Prostate gland (tissue), 2 donors: ENCODE results near the gene HECW1. TPM values are rescaled to one million over a fixed set of nuclear protein-coding genes. Genes with fewer than 3 reads are reported as not detected.

Source experiments
- DNase-seq: peaks from one replicate; pipeline ENCODE4 v3.0.0-alpha.2; 2019; ENCODE audit warnings: low spot score
- H3K27ac ChIP-seq, 2 donors: fragments of 200-600 bp; sonication (generic); 2 replicates each; pipeline ENCODE4 v1.5.1; 2017 to 2019
- H3K27me3 ChIP-seq: fragments of 200-600 bp; sonication (generic); replicated peaks from 2 replicates; pipeline ENCODE4 v1.5.1; 2019; ENCODE audit not compliant: insufficient read depth
- H3K36me3 ChIP-seq, 2 donors: fragments of 200-600 bp; sonication (generic); 1 replicate in 1 of 2; 2 replicates in 1 of 2; pipeline versions ENCODE4 v1.5.1 to v1.8.1; 2017 to 2019
- H3K4me1 ChIP-seq: fragments of 200-600 bp; sonication (generic); replicated peaks from 2 replicates; pipeline ENCODE4 v1.5.1; 2019
- H3K4me3 ChIP-seq, 2 donors: fragments of 200-600 bp; sonication (generic); 2 replicates each; pipeline ENCODE4 v1.5.1; 2017 to 2019
- H3K9me3 ChIP-seq: fragments of 200-600 bp; sonication (generic); 2 replicates; pipeline ENCODE4 v1.5.1; 2017
- POLR2A ChIP-seq: fragments of 450-650 bp; IDR thresholded peaks from one replicate; pipeline ENCODE4 v1.6.1; 2016; ENCODE audit warnings: antibody characterized with exemption, mild to moderate bottlenecking
- POLR2AphosphoS5 ChIP-seq: sonication (generic); formaldehyde crosslinking; IDR thresholded peaks from one replicate; pipeline ENCODE4 v1.6.1; 2017; ENCODE audit warnings: antibody characterized with exemption
- WGBS: methylation state at CpG from one replicate; pipeline ENCODE4 v1.1.5; 2018; 5-methylcytosine and 5-hydroxymethylcytosine counted together
- intact Hi-C: fragments of 100-400 bp; cut with DNase I; formaldehyde crosslinking; loops from one replicate; pipeline ENCODE4 v1.14.2; 2022
- total RNA-seq, 2 donors: library from RNA; depleted of rRNA; stranded (reverse); fragments of >200 nt; gene quantifications; one replicate each; pipeline ENCODE4 v1.1.0, GENCODE V29; 2016
- TF ChIP-seq, protein P1 (sequence below), 4 experiments: fragments of 200-600 bp in 2 of 4; fragments of 450-650 bp in 2 of 4; sonication (generic) in 2 of 4; IDR thresholded peaks; 1 replicate in 3 of 4; 2 replicates in 1 of 4; pipeline ENCODE4 v1.5.1; 2016 to 2019; ENCODE audit warnings: antibody characterized with exemption in 4 of 4, mild to moderate bottlenecking in 2 of 4, moderate library complexity in 2 of 4

The HECW1 gene
- total RNA-seq, 2 donors from 2014 or later = 1.4 to 10.3 TPM

DNA sequence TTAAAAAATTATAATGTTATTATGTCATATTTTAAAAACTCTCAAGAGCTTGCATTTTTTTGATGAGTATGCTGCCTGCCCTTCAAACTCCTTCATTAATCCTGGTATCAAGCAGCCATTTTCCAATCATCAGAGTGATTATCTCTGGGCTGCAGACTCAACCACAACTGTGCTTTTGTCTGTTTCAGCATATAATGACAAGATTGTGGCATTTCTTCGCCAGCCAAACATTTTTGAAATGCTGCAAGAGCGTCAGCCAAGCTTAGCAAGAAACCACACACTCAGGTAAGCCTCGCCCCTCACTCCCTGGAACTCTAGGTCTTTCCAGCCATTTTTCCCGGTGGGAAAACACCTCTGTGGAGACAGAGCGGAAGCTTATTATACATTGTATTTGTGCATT is 380.4 kb downstream of the HECW1 start:
- TF ChIP-seq POLR2A (no peak), POLR2AphosphoS5 (no peak)
- intact Hi-C loops = no loop called here
- Histone ChIP-seq H3K4me3 (no peak overlapping the region), H3K4me1 (no peaks in the 10 kb centered on the region), H3K27me3 (no peaks in the 10 kb centered on the region), H3K27ac (no peak overlapping the region), H3K9me3 (no peaks in the 10 kb centered on the region), H3K36me3 (no peaks in the 10 kb centered on the region)
- WGBS = 85% methylated on average over 5 of the region's 5 CpGs
- DNase-seq = no peak

DNA sequence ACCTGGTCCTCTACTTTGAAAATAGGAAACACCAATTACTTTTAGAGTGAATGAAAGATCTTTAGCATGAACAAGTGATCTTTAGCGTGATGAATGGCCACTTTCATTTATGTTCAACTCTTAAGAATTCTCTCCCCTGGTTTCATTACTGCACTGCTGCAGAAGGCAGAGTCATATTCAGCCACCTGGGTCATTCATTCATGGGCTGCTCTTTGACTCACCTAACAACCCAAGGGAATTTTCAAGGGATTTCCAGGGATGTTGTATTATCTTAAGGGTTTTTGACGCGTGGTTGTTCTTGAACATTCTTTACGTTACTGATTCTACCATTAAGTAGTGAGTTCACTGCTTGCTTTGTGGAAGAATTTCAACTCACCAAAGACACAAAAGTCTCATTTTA is 383.1 kb downstream of the HECW1 start:
- no peak overlapping the region for H3K27ac ChIP-seq
- TF ChIP-seq, protein P1, sequence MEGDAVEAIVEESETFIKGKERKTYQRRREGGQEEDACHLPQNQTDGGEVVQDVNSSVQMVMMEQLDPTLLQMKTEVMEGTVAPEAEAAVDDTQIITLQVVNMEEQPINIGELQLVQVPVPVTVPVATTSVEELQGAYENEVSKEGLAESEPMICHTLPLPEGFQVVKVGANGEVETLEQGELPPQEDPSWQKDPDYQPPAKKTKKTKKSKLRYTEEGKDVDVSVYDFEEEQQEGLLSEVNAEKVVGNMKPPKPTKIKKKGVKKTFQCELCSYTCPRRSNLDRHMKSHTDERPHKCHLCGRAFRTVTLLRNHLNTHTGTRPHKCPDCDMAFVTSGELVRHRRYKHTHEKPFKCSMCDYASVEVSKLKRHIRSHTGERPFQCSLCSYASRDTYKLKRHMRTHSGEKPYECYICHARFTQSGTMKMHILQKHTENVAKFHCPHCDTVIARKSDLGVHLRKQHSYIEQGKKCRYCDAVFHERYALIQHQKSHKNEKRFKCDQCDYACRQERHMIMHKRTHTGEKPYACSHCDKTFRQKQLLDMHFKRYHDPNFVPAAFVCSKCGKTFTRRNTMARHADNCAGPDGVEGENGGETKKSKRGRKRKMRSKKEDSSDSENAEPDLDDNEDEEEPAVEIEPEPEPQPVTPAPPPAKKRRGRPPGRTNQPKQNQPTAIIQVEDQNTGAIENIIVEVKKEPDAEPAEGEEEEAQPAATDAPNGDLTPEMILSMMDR (IDR thresholded peaks at IDR 0.05) = no peak
- TF ChIP-seq POLR2A = no peak
- no peak for TF ChIP-seq POLR2AphosphoS5
- H3K27me3 ChIP-seq = no peaks in the 10 kb centered on the region
- 97% methylated on average over 4 of the region's 4 CpGs for WGBS
- intact Hi-C loops = no loop called here
- H3K4me3 ChIP-seq = no peak overlapping the region
- DNase-seq = no peak
- H3K36me3 ChIP-seq = no peaks in the 10 kb centered on the region
- H3K9me3 ChIP-seq = no peaks in the 10 kb centered on the region
- no peaks in the 10 kb centered on the region for H3K4me1 ChIP-seq

DNA sequence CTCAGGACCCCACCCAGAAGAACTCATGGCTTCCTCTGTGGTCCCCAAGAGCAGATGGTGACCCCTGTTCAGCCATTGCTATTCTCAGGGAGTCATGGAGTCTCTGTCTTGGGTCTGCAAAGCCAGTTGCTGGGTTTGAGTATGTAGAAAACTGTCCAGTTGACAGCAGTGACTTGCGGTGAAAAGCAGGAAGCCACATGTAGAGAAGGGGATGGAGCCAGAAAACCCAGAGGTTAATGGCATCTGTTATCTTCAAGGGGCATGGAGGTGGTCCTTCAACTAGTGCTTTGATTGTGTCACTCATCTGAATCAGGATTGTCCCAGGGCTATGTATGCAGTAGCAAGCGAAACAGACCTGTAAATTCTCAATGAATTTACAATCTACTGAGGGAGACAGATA is 384.1 kb downstream of the HECW1 start:
- no peaks in the 10 kb centered on the region for H3K9me3 ChIP-seq
- H3K4me1 ChIP-seq = no peaks in the 10 kb centered on the region
- no peak overlapping the region for H3K27ac ChIP-seq
- H3K27me3 ChIP-seq = no peaks in the 10 kb centered on the region
- no peak overlapping the region for H3K4me3 ChIP-seq
- no peaks in the 10 kb centered on the region for H3K36me3 ChIP-seq
- DNase-seq = no peak
- 93% methylated on average over 2 of the region's 2 CpGs for WGBS
- no peak for TF ChIP-seq POLR2AphosphoS5
- TF ChIP-seq POLR2A = no peak
- intact Hi-C loops = no loop called here

DNA sequence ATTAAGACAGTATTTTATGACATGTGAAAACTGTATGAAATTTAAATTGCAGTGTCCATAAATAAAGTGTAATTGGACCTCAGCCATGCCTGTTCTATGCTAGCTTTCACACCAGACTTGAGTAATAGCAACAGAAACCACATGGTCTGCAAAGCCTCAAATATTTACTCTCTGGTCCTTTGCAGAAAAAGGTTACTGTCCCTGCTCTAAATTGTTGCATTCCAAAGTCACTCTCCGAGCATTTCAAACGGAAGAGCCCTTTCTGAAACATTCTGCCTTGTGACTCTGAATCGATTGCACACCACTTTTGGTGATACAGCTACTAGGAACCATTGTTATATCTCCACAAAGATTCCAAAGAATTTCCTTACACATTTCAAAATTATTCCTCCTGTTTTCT is 389.4 kb downstream of the HECW1 start:
- Histone ChIP-seq H3K4me3 (no peak overlapping the region), H3K36me3 (no peaks in the 10 kb centered on the region), H3K27ac (no peak overlapping the region), H3K4me1 (no peaks in the 10 kb centered on the region), H3K9me3 (no peaks in the 10 kb centered on the region), H3K27me3 (no peaks in the 10 kb centered on the region)
- intact Hi-C loops = no loop called here
- WGBS = 31% methylated on average over 3 of the region's 3 CpGs
- TF ChIP-seq, protein P1 (IDR thresholded peaks at IDR 0.05) = no peak
- TF ChIP-seq POLR2A (no peak), POLR2AphosphoS5 (no peak)
- DNase-seq = no peak

DNA sequence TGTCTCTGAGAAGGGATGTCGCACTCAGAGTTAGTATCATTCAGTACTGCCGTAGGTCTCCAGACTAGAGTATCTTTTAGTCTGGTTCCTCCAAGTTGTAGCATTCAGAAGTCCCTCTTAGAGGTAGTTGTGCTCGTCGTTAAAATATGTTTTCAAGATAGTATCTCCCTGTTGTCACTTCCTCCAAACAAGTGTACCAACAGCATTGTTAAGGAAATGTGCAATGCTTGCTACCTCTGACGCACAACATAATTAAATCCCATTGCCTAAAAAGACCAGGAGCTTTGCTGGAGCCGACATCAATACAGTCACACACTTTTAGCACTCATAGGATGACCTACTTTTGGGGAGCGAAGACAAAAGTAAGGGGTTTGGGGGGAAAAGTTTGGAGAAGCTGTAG is 390.5 kb downstream of the HECW1 start:
- intact Hi-C loops = no loop called here
- no peaks in the 10 kb centered on the region for H3K27me3 ChIP-seq
- H3K4me3 ChIP-seq = no peak overlapping the region
- 84% methylated on average over 7 of the region's 7 CpGs for WGBS
- no peak overlapping the region for H3K27ac ChIP-seq
- TF ChIP-seq POLR2AphosphoS5 = no peak
- no peak for TF ChIP-seq POLR2A
- TF ChIP-seq, protein P1 (IDR thresholded peaks at IDR 0.05) = no peak
- DNase-seq = no peak
- H3K4me1 ChIP-seq = no peaks in the 10 kb centered on the region
- no peaks in the 10 kb centered on the region for H3K9me3 ChIP-seq
- H3K36me3 ChIP-seq = no peaks in the 10 kb centered on the region

DNA sequence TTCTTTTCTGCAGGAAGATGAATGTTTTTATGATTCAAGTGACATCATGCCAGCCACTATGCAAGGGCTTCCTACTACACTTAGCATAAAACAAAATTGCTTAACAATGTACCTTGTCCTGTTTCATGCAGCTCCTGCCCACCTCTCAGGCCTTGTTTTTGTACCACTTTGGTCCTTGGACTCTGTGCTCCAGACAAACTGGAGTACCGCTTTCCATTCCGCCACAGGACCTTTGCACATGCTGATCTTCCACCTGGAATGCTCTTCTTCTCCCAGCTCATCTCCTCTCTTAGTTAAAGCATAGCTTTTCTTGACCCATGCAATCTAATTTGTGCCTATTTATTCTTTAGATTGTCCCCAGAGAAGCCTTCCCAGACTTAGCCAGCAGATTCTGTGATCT is 393.0 kb downstream of the HECW1 start:
- 98% methylated on average over 2 of the region's 2 CpGs for WGBS
- no peaks in the 10 kb centered on the region for H3K4me1 ChIP-seq

More for the DNA sequence above, 393.0 kb downstream of the HECW1 start:
- no peak for DNase-seq
- Histone ChIP-seq H3K36me3 (no peaks in the 10 kb centered on the region), H3K27ac (no peak overlapping the region), H3K9me3 (no peaks in the 10 kb centered on the region), H3K4me3 (no peak overlapping the region), H3K27me3 (no peaks in the 10 kb centered on the region)
- intact Hi-C loops = no loop called here
- TF ChIP-seq, protein P1 (IDR thresholded peaks at IDR 0.05) = no peak
- TF ChIP-seq POLR2AphosphoS5 (no peak), POLR2A (no peak)
